Kasumi-1 (cell line): Measurements from ENCODE around the gene KRTAP10-12.

Source experiments
- DNase-seq, 2 experiments: peaks; one replicate each; lab custom pipeline; 2025; lab: John Stamatoyannopoulos, UW

The KRTAP10-12 gene

DNA sequence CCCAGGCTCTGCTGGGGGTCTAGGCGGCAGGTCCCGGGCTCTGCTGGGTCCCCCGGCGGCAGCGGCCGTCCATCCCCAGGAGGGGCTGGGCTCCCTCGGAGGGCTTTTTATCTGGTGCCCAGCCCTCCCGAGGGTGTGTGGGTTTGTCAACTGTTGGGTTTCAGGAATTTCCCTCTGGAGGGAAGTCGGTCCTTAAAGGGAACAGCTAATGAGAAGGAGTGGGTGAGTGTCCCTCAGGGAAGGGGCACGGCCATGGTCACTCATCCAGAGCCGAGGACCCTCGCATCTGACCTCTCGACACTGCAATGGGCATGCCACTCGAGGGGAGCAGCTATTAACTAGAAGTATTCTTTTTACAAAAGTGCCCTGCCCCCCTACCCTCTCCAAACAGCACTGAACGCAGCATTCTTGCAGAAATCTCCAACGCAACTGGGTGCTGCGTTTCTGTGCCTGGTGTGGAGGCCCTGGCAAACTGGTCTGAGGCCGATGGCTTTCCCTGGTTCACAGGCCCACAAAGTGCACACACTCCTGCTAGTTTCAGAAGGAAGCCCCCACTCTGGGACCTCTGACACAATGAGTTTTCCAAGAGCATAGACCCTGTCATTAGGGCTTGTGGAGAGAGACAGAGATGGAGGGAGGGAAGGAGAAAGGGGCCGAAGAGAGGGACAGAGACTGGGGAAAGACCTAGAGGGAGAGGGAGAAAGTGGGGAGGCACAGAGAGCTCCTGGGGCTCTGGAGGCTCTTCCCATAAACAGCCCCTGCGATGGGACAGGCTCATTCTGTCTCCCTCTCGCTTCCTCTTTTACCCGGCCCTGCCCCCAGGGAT is 15.4 kb downstream of the KRTAP10-12 start:
- DNase-seq = no peak

DNA sequence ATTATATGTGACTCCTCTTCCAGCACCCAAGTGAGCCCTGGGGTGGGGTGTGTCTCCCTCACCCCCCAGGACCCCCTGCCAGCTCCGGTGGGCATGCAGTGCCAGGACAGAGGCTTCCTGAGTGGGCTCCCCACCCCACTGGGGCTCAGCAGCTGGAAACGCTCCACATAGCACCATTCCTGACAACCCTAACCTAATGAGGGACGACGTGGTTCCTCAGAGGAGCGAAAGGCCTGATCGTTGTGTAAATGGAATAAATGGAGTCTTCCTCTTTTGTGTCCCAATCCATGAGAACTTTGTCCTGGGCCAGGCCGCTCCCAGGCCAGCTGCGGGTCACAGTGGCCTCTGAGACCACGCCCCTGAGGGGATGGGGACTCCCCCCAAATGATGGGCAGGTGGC is 16.2 kb downstream of the KRTAP10-12 start:
- no peak for DNase-seq

DNA sequence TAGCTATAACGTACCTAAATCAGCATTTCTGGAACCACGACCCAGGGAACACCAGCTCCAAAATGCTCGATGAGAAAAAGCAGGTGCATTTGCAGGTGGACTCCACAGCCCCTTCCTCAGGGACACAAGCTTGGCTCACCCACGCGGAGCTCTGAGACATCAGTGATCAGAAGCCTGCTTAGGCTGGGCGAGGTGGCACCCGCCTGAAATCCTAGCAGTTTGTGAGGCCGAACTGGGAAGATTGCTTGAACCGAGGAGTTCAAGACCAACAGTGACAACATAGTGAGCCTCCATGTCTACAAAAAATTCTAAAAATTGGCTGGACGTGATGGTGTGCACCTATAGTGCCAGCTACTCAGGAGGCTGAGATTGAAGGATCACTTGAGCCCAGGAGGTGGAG is 16.9 kb downstream of the KRTAP10-12 start:
- DNase-seq = no peak

DNA sequence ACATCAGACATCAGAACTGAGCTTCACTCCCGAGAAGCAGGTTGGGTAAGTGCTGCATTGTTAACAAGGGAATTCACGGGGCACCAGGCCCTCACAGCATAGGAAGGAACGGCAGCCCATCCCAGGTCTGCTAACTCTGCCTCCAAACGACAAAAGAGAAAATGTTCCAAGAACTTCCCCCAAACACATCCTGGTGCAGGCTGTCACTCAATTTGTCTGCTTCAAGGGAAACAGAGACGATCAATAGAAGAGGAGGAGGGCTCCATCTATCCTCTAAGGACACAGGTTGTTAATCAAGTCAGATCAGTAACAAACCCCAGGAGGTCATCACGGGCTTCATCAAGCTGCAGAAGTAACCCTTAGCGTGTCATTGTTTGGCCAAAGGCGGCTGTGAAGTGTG is 17.9 kb downstream of the KRTAP10-12 start:
- DNase-seq = no peak

GRCh38 chr21:44716984-44717383 is 20.0 kb downstream of the KRTAP10-12 start:
- DNase-seq = no peak

DNA sequence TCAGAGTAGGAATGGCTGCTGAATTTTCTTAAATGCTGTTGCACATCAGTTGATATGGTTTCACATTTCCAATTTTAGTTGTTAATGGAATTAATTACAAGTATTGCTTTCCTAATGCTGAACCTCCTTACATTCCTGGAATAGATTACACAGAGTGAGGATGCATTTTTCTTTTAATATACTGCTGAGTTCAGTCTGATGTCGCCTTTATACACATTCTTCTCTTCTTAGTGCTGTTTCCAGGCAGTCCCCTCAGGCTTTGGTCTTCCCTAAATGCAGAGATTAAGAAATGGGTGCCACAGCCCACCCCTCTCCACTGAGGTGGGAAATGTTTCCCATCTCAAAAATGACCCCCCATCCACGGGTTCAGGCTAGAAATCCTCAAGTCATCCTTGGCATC is 21.1 kb downstream of the KRTAP10-12 start:
- DNase-seq = no peak

GRCh38 chr21:44718571-44718970 is 21.6 kb downstream of the KRTAP10-12 start:
- DNase-seq = no peak

- no peak for DNase-seq
Observed at GRCh38 chr21:44720170-44720569, 23.2 kb downstream of the KRTAP10-12 start.

- DNase-seq = no peak
Observed at GRCh38 chr21:44722731-44723130, 25.8 kb downstream of the KRTAP10-12 start.

- DNase-seq = no peak
Observed at GRCh38 chr21:44723177-44724131, 26.5 kb downstream of the KRTAP10-12 start.

GRCh38 chr21:44724196-44724595 is 27.2 kb downstream of the KRTAP10-12 start:
- DNase-seq = no peak

DNA sequence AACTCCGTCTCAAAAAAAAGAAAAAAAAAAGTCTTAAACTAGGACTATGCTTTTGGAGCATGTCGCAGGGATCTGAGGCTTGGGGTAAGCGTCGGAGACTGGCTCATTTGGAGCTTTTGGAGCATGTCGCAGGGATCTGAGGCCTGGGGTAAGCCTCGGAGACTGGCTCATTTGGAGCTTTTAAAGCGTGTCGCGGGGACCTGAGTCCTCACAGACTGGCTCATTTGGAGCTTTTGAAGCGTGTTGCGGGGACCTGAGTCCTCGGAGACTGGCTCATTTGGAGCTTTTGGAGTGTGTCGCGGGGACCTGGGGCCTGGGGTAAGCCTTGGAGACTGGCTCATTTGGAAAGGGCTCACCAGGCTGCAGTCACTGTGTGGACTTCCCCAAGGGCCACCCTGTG is 28.0 kb downstream of the KRTAP10-12 start:
- no peak for DNase-seq

DNA sequence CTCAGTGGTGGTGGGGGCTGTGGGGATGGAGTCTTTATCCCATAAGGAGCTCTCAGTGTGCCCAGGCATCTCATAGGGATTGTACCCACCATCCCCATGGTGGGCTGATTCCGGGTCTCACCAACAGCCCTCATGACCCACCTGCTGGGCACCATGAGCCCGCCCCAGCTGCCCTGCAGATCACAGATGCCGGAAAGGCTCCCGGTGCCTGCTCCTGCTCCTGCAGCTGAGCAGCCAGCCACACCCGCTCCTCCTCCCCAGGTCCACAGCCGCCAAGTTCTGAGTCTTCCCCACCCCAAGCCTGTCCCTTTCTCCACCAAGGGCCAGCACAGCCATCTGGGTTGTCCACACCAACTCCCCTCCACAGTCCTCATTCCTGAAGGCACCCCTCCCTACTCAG is 29.9 kb downstream of the KRTAP10-12 start:
- DNase-seq = no peak

DNA sequence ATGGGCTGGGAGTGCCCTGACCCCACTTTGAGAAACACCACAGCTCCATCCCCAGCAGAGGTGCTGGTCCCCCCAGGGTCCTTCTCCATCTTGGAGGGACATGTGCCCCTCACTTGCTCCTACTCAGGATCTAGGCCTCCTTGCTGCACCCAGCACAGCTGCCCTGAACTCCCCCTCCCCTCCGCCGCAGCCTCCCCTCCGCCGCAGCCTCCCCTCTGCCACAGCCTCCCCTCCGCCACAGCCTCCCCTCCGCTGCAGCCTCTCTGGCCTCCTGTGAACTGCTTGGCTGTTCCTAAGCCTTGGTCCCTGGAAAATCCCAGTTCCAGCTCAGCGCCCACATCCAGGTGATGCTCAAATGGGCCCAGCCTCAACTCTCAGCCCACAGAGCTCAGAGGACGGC is 30.3 kb downstream of the KRTAP10-12 start:
- DNase-seq = no peak

DNA sequence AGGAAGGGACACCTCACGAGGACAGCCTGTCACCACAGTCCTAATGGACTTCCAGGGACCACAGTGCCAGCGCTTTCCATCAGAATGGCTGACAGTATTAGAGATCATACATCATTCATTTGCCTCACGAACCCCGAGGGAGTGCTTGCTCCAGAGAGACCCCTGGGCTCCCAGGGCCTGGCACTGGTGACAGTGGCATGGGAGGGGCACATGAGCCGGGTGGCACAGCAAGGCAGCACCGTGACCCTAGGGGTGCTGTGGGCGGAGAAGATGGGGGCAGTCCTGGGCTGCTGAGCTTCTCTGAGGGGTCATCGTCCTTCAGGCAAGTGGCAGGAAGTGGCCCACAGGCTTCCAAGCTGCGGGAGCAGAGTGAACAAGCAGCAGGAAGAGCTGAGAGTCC is 30.8 kb downstream of the KRTAP10-12 start:
- DNase-seq = no peak

DNA sequence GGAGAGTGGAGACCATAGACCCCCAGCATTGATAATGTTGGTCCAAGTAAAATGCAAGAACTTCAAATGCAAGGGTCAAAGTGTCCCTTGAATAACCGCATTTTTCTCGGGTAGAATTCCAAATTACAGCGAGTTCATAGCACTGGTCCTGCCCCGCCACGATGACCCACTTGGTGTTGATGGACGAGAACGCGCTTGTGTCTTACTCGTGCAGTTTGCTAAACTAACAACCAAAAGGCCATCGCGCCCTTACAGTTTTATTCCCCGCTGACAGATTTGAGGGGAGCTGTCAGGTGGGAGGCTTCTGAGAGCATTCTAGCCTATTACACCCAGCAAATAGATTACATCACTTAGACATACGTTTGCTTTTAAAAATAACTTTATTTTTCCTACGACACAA is 31.7 kb downstream of the KRTAP10-12 start:
- no peak for DNase-seq

DNA sequence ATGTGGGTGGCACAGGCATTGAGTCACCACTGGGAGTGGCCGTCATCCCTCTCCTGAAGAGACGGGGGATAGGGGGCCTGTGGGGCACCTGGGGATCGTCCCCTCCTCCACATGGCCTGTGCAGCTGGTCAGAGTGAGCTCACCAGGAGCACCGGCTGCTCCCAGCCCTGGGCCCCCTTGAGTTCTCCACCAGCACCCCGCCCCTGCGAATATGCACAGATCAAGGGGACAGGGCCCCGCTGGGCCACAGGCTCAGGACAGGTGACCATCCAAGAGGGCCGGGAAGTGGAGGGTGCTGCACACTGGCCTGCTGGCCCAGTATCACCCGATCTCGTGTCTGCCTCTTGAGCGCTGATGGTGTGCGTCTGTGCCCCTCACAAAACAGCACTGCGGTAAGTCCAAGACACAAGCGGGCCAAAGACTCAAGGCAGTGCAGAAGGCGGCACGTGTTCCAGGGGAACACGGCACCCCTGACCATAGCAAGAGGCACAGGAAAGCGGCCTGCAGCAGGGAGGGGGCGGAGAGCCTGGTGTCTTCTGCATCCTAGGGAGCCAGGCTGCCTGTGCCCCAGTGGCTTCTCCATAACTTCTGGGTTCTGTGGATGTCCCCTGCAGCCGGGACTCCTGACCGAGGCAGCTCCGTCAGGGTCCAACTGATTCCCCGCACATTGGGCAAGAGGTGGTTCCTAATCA is 32.5 kb downstream of the KRTAP10-12 start:
- DNase-seq = no peak

DNA sequence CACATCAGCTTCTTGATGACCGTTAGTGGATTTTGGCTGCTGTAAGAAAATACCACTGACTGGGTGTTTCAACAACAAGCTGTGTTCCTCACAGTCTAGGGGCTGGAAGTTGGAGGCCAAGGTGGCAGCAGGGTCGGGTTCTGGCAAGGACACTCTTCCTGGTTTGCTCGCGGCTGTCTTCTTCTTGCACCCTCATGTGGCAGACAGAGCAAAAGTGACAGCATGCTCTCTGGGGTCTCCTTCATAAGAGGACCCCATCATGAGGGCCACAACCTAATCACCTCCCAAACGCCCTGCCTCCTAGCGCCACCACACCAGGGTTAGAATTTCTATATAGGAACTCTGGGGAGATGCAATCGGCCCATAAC is 33.0 kb downstream of the KRTAP10-12 start:
- no peak for DNase-seq

- DNase-seq = peak; percentile 15 to 30
Observed at GRCh38 chr21:44730951-44731579, 34.1 kb downstream of the KRTAP10-12 start.

DNA sequence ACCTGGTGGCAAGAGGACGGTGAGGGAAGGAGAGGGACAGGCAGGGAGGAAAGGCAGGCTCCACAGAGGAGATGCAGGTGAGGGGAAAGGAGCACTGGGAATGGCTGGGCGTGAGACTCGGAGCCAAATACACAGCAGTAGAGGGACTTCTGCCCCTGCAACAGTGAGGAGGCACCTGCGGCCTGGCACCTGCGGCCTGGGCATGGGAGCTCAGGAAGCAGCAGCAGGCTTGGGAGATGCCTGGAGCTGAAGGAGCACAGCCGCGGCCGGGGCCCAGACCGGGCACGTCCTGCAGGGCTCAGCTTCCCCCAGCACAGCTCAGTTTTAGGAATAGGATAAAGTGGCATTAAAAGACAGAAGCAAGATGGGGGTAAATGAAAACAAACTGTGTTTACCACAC is 35.3 kb downstream of the KRTAP10-12 start:
- no peak for DNase-seq

GRCh38 chr21:44732956-44733355 is 36.0 kb downstream of the KRTAP10-12 start:
- DNase-seq = no peak
